Activated CD4-positive, CD25-positive, alpha-beta regulatory T cell treated with anti-CD3 and anti-CD28 coated beads, Interleukin-2, amount 50 U/mL, for 24 hours (primary cell): ENCODE measurements around the gene CWF19L1.
"Not testable (repeated sequence)": the region's sequence is repeated elsewhere in the genome, so short reads cannot be mapped to it uniquely, and the experiment has no call there.

Experiments
- ATAC-seq, 2 donors: fragments of 150-1000 bp; cut with Tn5 transposase; one replicate each; pipeline ENCODE4 v1.10.0; 2021; ENCODE audit warnings: mild to moderate bottlenecking in 1 of 2, moderate library complexity in 1 of 2

CWF19L1 gene

GRCh38 chr10:100267239-100268104, at the start of gene CWF19L1:
TSS of gene CWF19L1 (minus strand) at chr10:100267638. CDS start at chr10:100267593, 45 bp downstream.
- ATAC-seq: peak; percentile 87 to 91

DNA sequence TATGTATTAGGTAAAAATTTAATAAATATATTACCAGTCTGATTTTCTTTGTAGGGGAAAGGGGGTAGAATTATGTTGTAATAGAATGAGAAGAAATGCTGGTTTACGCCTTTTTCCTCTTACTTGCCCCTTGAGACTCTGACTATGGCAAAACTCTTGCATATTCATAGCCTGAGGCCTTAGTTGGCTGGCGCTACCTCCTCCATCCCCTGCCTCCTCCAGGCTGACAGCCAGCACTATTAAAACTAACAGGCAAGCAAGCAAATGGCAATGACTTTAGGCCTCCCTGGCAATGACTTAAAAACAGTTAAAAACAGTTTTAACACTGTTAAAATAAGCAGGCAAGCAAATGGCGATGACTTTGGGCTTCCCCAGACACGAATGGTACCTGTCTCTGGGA, 48.2 kb upstream of the CWF19L1 start:
- no peak for ATAC-seq

DNA sequence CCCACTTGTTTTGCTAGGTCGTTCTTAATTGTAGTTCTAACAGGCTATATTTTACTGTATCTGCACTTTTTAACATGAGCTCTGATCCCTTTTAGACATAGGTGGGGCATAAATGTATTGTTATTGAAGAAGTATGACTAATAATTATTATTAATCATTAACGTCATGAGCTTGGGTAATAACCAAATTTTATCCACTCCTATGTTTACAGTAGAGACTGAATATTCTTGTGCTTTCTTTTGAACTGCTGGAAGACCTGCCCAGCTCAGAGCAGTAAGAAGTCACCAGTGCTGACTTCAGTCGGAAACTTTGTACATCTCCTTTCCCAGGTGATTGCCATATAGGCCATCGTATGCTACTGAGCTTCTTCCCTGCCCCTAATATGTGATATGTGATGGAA, 43.9 kb upstream of the CWF19L1 start:
- ATAC-seq: no peak

GRCh38 chr10:100307684-100308083, 40.2 kb upstream of the CWF19L1 start:
- ATAC-seq: no peak

GRCh38 chr10:100306861-100307260, 39.4 kb upstream of the CWF19L1 start:
- ATAC-seq: no peak

GRCh38 chr10:100304414-100304813, 37.0 kb upstream of the CWF19L1 start:
- ATAC-seq: no peak

- ATAC-seq: no peak
Observed at GRCh38 chr10:100303724-100304319, 36.4 kb upstream of the CWF19L1 start.

GRCh38 chr10:100301123-100301522, 33.7 kb upstream of the CWF19L1 start:
- ATAC-seq: not testable (repeated sequence)

DNA sequence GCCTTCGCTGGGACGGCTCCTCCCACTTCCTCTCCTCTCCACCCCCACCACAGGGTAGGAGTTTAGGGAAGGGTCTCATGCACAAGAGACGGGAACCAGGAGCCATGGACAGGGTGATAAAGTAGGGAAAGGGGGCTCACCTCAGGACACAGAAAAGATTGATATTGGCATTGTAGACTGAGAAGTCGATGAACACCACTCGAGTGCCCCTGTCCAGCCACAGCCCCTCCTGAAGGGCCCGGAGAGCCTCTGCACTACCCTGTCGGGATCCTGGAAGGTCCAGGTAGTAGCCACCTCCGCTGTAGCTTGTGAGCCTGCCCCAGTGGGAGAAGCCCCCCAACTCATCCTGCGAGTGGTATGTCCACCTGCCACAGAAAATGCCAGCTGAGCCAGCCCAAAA, 29.8 kb upstream of the CWF19L1 start:
- no peak for ATAC-seq

DNA sequence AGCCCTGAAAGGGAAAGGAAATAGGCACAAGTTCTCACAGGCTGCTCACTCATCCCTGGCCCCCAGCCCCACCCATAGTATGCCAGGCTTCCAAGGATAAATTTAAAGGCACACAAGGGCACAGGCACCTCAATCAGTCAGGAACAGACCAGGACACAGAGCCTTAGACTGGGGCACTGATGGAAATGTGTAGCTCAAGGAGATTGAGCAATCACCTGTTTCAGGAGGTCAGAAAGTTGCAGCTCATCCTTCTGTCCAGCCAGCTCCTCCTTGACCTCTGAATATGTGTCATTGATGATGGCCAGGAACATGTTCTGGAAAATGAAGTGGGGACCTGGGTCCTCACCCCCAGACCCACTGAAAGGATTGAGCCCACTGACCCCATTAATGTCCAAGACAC, 25.6 kb upstream of the CWF19L1 start:
- no peak for ATAC-seq

DNA sequence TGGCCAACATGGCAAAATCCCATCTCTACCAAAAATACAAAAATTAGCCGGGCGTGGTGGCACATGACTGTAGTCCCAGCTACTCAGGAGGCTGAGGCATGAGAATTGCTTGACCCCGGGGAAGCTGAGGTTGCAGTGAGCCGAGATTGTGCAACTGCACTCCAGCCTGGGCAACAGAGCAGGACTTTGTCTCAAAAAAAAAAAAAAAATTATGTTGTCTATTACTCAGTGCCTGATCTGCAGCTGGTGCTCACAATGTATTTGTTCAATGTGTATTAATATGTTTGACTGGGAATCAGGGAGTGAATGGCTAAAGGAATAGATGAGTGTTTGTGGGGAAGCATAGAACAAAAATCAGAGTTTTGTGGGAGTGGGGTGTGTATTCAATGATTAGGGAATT, 24.9 kb upstream of the CWF19L1 start:
- not testable (repeated sequence) for ATAC-seq

- no peak for ATAC-seq
Observed at GRCh38 chr10:100291356-100291755, 23.9 kb upstream of the CWF19L1 start.

- ATAC-seq: no peak
Observed at GRCh38 chr10:100289641-100290040, 22.2 kb upstream of the CWF19L1 start.

DNA sequence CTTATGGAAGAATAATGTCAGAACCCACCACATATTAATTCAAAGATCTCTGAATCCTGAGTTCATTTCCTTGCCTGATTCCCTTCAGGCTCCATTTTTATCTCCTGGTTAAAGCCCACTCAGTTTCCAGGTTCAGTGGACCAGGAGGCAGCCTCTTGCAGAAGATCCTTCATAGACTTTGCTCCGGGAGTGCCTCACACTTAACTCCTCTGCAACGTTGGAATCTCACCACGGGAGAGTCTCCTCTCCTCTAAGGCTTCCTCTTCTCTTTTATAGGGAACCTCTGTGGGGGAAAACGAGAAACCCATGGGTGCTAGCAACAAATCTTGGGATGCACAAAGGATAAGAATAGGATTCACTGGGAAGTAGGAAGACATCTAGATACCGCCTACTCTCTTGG, 20.8 kb upstream of the CWF19L1 start:
- ATAC-seq: no peak

- no peak for ATAC-seq
Observed at GRCh38 chr10:100287756-100288155, 20.3 kb upstream of the CWF19L1 start.

- peak; percentile 87 to 88 for ATAC-seq
Observed at GRCh38 chr10:100286051-100287033, 18.9 kb upstream of the CWF19L1 start, which contains the start of gene BLOC1S2. TSS of gene BLOC1S2 (minus strand) at chr10:100286680. CDS start at chr10:100286659, 21 bp downstream.

- not testable (repeated sequence) for ATAC-seq
Observed at GRCh38 chr10:100285326-100285725, 17.9 kb upstream of the CWF19L1 start.

- no peak for ATAC-seq
Observed at GRCh38 chr10:100282907-100283306, 15.5 kb upstream of the CWF19L1 start.

DNA sequence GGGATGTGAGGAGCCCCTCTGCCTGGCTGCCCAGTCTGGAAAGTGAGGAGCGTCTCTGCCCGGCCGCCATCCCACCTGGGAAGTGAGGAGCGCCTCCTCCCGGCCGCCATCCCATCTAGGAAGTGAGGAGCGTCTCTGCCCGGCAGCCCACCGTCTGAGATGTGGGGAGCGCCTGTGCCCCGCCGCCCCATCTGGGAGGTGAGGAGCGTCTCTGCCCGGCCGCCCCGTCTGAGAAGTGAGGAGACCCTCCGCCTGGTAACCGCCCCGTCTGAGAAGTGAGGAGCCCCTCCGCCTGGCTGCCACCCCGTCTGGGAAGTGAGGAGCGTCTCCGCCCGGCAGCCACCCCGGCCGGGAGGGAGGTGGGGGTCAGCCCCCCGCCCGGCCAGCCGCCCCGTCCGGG, 9.5 kb upstream of the CWF19L1 start:
- not testable (repeated sequence) for ATAC-seq

GRCh38 chr10:100265821-100266485, 1.5 kb downstream of the CWF19L1 start:
- ATAC-seq: no peak

GRCh38 chr10:100254191-100254590, 13.2 kb downstream of the CWF19L1 start:
- ATAC-seq: no peak

DNA sequence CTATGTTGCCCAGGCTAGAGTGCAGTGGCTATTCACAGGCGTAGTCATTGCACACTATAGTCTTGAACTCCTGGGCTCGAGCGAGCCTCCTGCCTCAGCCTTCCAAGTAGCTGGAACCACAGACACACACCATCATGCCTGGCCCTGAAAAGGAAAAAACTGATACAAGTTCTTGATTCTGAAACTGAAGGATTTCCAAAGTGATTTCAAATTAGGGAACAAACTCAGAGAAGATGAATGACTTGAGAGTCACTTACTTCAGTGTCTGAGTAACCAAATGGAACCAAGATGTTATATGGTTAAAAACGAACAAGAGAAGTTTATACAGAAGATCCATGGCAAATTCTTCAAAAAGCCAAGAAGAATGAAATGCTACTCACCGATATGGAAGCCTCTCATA, 14.4 kb downstream of the CWF19L1 start:
- ATAC-seq: no peak
